ENCODE measurements around the gene ANXA6.

Gene ANXA6

GRCh38 chr5:151154931-151155774 is 2.4 kb downstream of the ANXA6 start:
- in situ Hi-C loops (cut with MboI; ENCODE audit: low sequenced_read_pairs) = no loop called here

DNA sequence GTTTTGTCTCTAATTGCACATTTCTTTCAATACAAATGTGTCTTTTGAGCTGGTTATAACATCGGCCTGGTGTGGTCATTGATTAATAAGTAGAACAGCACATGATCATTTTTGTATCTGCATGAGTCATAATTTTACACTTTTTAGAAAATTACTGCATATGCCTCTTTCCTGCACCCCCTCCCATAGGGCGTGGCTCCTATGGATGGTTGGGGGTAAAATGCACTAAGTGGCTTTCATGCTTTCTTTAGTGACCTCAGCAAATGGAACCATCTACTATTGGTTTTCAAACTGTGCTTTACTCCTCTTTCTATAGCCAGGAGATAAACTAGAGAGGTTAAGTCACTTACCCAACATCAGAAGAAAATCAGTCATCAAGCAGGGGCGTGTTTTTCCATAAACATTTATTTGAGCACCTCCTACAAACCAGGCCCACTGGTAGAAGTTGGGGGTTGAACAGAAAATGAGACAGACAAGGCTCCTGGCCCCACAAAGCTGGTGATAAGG is 3.8 kb downstream of the ANXA6 start:
- in situ Hi-C loops (cut with MboI; ENCODE audit: low sequenced_read_pairs) = no loop called here

- in situ Hi-C loops (cut with MboI; ENCODE audit: low sequenced_read_pairs) = no loop called here
Measured at GRCh38 chr5:151153300-151153699, 4.3 kb downstream of the ANXA6 start.

DNA sequence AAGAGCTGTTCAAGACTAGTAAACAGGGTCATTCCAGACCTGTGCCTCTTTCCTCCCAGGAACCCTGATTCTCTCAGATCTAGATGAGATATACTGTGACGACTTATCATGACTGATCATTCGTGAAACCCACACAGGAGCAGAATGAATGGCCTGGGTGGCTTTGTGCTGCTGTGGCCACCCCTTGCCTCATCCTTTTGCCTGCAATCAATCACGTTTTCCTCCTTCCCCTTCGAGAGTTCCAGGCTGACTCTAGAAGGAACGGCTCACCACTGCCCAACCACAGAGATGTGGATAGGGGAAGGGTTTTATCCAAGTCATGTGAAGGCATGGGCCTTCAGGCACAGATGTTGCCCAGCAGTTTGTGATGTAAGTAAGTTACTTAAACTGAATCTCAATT is 5.8 kb downstream of the ANXA6 start:
- in situ Hi-C loops (cut with MboI; ENCODE audit: low sequenced_read_pairs) = no loop called here

- in situ Hi-C loops (cut with MboI; ENCODE audit: low sequenced_read_pairs) = no loop called here
Measured at GRCh38 chr5:151151263-151151660, 6.3 kb downstream of the ANXA6 start.

- in situ Hi-C loops (cut with MboI; ENCODE audit: low sequenced_read_pairs) = no loop called here
Measured at GRCh38 chr5:151150471-151151262, 6.9 kb downstream of the ANXA6 start.

GRCh38 chr5:151148583-151148982 is 9.0 kb downstream of the ANXA6 start:
- in situ Hi-C loops (cut with MboI; ENCODE audit: low sequenced_read_pairs) = no loop called here

GRCh38 chr5:151147033-151147432 is 10.5 kb downstream of the ANXA6 start:
- in situ Hi-C loops (cut with MboI; ENCODE audit: low sequenced_read_pairs) = no loop called here

DNA sequence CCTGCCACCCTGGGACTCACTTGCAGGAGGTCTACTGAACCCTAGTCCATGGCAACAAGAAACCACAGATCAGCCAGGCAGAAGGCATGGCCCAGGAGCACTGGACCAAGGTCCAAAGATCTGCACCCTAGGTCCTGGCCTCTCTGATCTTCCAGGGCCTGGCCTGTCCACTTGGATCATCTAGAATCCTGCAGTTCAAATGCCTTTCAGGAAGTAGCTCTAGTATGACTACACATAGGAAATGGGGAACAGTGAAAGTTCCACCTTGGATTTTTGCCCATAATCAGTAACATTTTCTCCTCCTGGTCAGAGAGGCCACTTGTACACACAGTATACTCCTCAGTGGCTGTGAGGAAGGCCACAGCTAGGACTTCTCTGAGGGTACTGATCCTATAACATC is 11.5 kb downstream of the ANXA6 start:
- in situ Hi-C loops (cut with MboI; ENCODE audit: low sequenced_read_pairs) = no loop called here

DNA sequence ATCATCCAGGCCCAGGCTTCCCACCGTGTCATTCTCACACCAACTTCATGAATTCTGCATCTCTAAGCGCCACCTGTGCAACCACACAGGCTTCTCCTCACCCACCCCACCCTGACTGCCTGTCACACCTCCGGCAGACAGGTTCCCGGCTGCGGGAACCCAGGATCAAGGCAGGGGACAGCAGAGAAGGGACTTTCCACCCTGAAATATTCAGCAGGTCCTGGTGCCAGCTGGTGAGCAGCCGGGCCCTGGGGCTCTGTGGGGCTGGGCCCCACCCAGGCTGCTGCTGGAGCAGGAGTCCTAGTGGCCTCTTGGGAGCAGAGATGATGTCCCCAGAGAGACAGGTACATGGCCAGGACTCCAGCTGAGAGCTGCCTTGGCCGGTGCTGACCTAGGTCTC is 12.7 kb downstream of the ANXA6 start:
- in situ Hi-C loops (cut with MboI; ENCODE audit: low sequenced_read_pairs) = no loop called here

DNA sequence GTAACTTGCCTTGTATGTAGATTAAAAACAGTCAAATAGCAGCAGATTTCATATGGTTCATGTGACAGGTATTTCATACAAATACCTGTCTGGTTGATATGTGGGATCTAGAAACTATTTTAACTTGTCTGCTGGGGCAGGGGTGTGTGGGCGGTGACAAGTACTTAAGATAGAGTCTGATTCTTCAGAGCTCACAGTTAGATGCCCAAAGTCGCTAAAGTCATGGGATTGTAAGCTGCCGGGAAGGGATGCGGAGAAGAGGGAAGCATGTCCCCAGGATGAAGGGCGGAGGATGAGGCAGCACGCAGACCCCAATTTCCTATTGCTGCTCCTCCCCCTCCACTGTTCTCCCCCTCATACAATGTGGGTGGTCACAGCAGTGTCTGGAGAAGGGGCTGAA is 13.3 kb downstream of the ANXA6 start:
- in situ Hi-C loops (cut with MboI; ENCODE audit: low sequenced_read_pairs) = no loop called here

GRCh38 chr5:151143645-151144044 is 13.9 kb downstream of the ANXA6 start:
- in situ Hi-C loops (cut with MboI; ENCODE audit: low sequenced_read_pairs) = no loop called here

- in situ Hi-C loops (cut with MboI; ENCODE audit: low sequenced_read_pairs) = no loop called here
Measured at GRCh38 chr5:151142933-151143332, 14.6 kb downstream of the ANXA6 start.

DNA sequence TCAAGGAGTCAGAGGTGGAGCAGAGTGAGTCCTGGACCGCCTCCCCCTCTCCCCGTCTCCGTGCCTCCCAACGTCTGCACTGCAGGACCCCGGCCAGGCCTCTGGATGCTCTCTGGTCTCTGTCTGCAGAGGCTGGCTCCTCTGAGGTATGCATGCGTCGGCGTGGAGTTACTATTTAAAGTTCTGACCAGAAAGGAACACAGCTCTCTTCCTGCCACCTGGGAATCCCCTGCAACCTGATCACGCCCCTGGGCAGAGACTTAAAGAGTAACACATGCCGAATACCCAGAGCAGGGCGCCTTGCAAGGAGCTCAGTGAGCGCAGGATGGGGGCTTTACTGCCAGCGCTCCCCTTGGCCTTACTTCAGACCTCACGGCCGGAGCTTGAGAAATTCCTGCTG is 16.0 kb downstream of the ANXA6 start:
- in situ Hi-C loops (cut with MboI; ENCODE audit: low sequenced_read_pairs) = no loop called here

- in situ Hi-C loops (cut with MboI; ENCODE audit: low sequenced_read_pairs) = no loop called here
Measured at GRCh38 chr5:151140686-151141459, 16.7 kb downstream of the ANXA6 start.

DNA sequence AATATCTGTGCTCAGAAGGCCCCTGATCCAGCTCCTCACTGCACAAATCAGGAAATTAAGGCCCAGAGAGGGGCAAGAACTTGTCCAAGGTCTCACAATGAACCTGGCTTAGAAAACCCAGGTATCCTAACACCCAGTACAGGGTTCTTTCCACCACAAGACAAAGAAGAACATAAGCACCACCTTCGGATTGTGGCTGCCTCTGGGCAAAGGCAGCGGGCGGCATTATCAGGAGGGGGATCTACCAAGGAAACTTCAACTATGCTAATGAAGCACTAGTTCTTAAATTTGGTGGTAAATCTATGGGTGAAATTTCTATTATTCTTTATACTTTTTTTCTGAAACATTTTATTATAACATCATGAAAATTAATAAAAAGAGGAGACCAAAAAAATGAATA is 17.9 kb downstream of the ANXA6 start:
- in situ Hi-C loops (cut with MboI; ENCODE audit: low sequenced_read_pairs) = no loop called here

GRCh38 chr5:151139015-151139414 is 18.6 kb downstream of the ANXA6 start:
- in situ Hi-C loops (cut with MboI; ENCODE audit: low sequenced_read_pairs) = no loop called here

DNA sequence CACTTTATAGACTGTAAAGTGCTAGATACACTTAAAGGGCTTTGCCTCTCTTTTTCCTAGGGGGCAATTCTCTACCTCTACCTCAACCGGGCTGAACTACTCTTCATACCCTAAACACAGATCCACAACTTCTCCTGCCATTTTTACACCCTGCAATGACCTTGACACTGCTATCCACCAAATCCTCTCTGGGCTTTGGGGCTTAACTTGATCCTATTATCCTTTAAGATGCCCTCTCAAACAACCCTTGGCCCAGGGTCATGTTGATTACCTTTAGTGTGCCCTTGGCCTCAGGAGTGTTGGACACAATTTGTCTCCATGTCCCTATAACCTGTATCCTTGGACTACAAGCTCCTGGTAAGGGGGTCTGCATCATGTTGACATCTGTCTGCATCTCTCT is 19.5 kb downstream of the ANXA6 start:
- in situ Hi-C loops (cut with MboI; ENCODE audit: low sequenced_read_pairs) = no loop called here

- in situ Hi-C loops (cut with MboI; ENCODE audit: low sequenced_read_pairs) = no loop called here
Measured at GRCh38 chr5:151137067-151137825, 20.3 kb downstream of the ANXA6 start.

DNA sequence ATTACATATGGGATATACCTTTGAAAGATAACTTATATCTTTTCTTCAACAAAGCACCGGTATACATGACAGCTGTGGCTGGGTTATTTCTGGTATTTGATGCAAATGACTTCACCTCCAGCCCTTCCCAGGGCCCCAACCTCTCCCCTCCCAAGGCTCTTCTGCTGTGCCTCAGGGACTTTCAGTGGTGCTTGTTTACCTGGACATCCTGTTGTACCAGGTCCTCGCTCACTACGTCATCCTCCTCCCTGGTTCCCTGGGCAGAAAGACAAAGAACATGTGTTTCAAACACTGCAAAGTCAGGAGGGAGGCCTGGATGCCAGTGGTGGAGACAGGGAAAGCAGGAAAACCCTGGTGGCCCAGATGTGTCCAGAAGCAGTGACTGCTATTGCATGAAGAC is 23.4 kb downstream of the ANXA6 start:
- in situ Hi-C loops (cut with MboI; ENCODE audit: low sequenced_read_pairs) = no loop called here

- in situ Hi-C loops (cut with MboI; ENCODE audit: low sequenced_read_pairs) = no loop called here
Measured at GRCh38 chr5:151132963-151133362, 24.6 kb downstream of the ANXA6 start.

Measured in hTERT RPE-1 (cell line).